ENCODE results near the gene ZNF18. TPM values are rescaled to one million over a fixed set of nuclear protein-coding genes. Genes with fewer than 3 reads are reported as not detected.

Gene ZNF18
- total and polyA plus RNA-seq, 2 experiments from 2014 or later = 5.9 to 9.8 TPM

DNA sequence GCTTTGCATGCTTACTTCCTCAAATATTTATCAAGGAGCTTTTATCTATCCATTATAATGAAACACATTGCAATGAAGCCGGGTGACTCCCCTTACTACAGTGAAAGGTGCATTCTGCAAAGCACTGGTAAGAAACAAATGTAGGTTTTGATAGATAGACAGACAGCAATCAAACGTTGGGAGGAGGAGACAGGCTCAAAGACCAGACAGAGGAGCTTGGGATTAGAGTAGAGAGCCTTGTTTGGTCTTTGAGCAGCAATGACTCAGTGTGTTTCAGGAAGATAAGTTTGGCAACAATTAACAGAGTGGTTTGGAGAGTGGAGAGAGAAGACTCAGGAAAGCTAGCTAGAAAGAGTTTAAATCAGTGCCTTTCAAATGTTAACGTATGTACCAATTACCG lies 68.8 kb downstream of the ZNF18 start:
- Histone ChIP-seq H3K27ac (ENCODE audit: low read depth) (no peak overlapping the region), H3K36me3 (ENCODE audit: insufficient read depth) (no peaks in the 10 kb centered on the region), H3K4me3 (no peak overlapping the region), H2AFZ (peak overlapping the region; percentile 5; the same call in 1 of the 2 replicates), H3K79me2 (replicated peaks; ENCODE audit: insufficient read depth) (no peaks in the 10 kb centered on the region), H3K9me2 (ENCODE audit: insufficient read depth) (no peaks in the 10 kb centered on the region), H3K4me2 (peak overlapping the region; percentile 46; the same call in 1 of the 2 replicates), H4K20me1 (replicated peaks; ENCODE audit: insufficient read depth) (no peaks in the 10 kb centered on the region), H3F3A (replicated peaks; ENCODE audit: low read depth) (no peaks in the 10 kb centered on the region), H3K4me1 (ENCODE audit: insufficient read depth) (peaks cover 9% of the 10 kb centered on the region), H3K27me3 (ENCODE audit: insufficient read depth) (no peaks in the 10 kb centered on the region)
- Mint-ChIP-seq H3K4me1 (no peaks in the 10 kb centered on the region), H3K9me3 (peaks cover 97% of the 10 kb centered on the region), H3K36me3 (ENCODE audit: low read depth) (peaks cover 36% of the 10 kb centered on the region), H3K27ac (no peak overlapping the region), H3K4me3 (no peak overlapping the region), H3K27me3 (ENCODE audit: insufficient read depth, low read depth, poor library complexity) (no peaks in the 10 kb centered on the region)
- DNase-seq (ENCODE audit: low spot score) (no peak), ATAC-seq (no peak)
- no peak for TF ChIP-seq JUNB (IDR thresholded peaks at IDR 0.05; ENCODE audit: unreplicated experiment)
- TF ChIP-seq, protein P1, sequence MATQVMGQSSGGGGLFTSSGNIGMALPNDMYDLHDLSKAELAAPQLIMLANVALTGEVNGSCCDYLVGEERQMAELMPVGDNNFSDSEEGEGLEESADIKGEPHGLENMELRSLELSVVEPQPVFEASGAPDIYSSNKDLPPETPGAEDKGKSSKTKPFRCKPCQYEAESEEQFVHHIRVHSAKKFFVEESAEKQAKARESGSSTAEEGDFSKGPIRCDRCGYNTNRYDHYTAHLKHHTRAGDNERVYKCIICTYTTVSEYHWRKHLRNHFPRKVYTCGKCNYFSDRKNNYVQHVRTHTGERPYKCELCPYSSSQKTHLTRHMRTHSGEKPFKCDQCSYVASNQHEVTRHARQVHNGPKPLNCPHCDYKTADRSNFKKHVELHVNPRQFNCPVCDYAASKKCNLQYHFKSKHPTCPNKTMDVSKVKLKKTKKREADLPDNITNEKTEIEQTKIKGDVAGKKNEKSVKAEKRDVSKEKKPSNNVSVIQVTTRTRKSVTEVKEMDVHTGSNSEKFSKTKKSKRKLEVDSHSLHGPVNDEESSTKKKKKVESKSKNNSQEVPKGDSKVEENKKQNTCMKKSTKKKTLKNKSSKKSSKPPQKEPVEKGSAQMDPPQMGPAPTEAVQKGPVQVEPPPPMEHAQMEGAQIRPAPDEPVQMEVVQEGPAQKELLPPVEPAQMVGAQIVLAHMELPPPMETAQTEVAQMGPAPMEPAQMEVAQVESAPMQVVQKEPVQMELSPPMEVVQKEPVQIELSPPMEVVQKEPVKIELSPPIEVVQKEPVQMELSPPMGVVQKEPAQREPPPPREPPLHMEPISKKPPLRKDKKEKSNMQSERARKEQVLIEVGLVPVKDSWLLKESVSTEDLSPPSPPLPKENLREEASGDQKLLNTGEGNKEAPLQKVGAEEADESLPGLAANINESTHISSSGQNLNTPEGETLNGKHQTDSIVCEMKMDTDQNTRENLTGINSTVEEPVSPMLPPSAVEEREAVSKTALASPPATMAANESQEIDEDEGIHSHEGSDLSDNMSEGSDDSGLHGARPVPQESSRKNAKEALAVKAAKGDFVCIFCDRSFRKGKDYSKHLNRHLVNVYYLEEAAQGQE (IDR thresholded peaks at IDR 0.05; ENCODE audit: unreplicated experiment) = no peak

Small RNA genes within 50 kb of the gene (small RNA-seq; reads per million reads assigned to genes)
- not detected for gene RNU11-2P (ENCODE audit: low replicate concordance)

Other genes with a start within 250 kb of the ZNF18 start
- 36.4 and 36.9 TPM in 2 replicates for gene MAP2K4, start 23.4 kb upstream of the ZNF18 start, total RNA-seq (2014; rRNA removed; shearing (Covaris generic))
- 23.3 and 25.3 TPM in 2 replicates for gene MAP2K4, start 23.4 kb upstream of the ZNF18 start, polyA plus RNA-seq (2016; fragmentation: Nextera tagmentation; extraction: Ambion mirVana)

All from GM23338 (cell line).